Measurements from ENCODE around the gene SLC12A6.
"Not testable (repeated sequence)": the region's sequence is repeated elsewhere in the genome, so short reads cannot be mapped to it uniquely, and the experiment has no call there.

The SLC12A6 gene

GRCh38 chr15:34214135-34214534, 123.4 kb downstream of the SLC12A6 start:
- H3K9ac ChIP-seq (ENCODE audit: low read depth, low read length): peak overlapping the region; percentile 79
- H3K27me3 ChIP-seq (ENCODE audit: insufficient read depth, low read length): peaks cover 4% of the 10 kb centered on the region; the same call in 1 of the 2 replicates
- H3K9me3 ChIP-seq (ENCODE audit: insufficient read depth, low read depth, low read length): no peaks in the 10 kb centered on the region
- peak overlapping the region; percentile 58 for H3K4me3 ChIP-seq (ENCODE audit: low read length)
- peak overlapping the region; percentile 83 for H3K27ac ChIP-seq (ENCODE audit: low read length)
- H3K4me1 ChIP-seq (ENCODE audit: insufficient read depth, low read length): peaks cover 25% of the 10 kb centered on the region
- no peaks in the 10 kb centered on the region for H3K36me3 ChIP-seq (ENCODE audit: insufficient read depth, low read depth, low read length)

DNA sequence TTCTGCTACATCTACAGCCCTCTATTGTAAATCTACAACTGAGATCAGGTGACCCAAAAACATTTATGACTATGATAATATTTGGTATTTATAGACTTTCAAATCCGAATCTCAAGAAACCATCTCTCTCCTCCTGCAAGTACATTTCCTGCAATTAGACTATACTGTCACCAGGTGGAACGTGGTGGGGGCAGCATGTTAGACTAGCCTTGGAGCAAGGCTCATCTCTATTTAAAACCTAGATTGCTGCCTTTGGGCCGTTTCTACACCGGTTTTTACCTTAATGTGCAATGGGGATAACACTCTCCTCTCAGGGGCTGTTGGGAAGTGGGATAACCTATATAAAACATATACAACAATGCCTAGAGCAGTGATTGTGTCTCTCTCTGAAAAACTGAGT, 123.9 kb downstream of the SLC12A6 start:
- peak overlapping the region; percentile 5 for H3K27ac ChIP-seq (ENCODE audit: low read length)
- H3K27me3 ChIP-seq (ENCODE audit: insufficient read depth, low read length): peaks cover 4% of the 10 kb centered on the region; the same call in 1 of the 2 replicates
- peaks cover 27% of the 10 kb centered on the region for H3K4me1 ChIP-seq (ENCODE audit: insufficient read depth, low read length)
- peak overlapping the region; percentile 58; the same call in 1 of the 2 replicates for H3K4me3 ChIP-seq (ENCODE audit: low read length)
- H3K36me3 ChIP-seq (ENCODE audit: insufficient read depth, low read depth, low read length): no peaks in the 10 kb centered on the region
- peak overlapping the region; percentile 9; the same call in 1 of the 2 replicates for H3K9ac ChIP-seq (ENCODE audit: low read depth, low read length)
- H3K9me3 ChIP-seq (ENCODE audit: insufficient read depth, low read depth, low read length): no peaks in the 10 kb centered on the region

DNA sequence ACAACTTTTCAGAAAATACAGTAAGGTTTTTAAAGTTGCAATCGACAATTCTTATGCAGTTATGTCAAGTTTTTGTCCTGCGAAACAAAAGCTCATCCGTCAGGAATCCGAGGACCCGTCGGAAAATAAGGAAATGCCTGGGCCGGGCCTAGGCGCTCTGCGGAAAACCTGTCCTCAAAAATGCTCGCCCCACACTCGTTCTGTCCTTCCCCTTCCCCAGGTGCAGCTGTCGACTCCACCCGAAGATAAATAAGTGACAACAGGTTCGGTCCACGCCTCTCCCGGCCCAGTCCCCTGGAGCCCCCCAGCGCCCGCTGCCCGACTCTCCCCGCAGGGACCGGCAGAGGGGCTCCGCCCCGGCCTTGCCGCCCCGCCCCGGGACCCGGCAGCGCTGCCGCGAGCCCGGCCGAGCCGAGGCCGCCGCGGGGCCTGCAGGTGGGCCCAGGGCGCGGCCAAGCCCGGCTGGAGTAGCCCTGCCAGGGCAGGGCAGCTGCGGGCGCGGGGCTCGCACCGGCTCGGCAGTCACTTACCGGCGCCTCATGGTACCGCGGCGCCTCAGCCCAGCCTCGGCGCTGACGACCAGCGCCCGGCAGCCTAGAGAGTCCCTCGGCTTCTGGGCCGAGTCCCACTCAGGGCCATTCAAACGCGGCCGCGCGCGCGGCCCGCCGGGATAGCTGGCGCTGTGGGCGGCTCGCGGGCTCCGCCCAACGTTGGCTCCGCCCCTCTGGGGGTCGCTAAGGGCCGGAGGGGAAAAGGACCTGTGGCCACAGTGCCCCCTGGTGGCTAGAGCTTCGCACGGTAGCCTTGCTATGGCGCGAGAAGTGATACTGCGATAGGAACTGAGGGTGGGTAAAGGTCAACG, 127.9 kb downstream of the SLC12A6 start, which contains the start of gene KATNBL1:
Gene KATNBL1 (minus strand): TSS at position 676 of the 862 bp plus-strand sequence. CDS start 46,420 bp downstream, outside the sequence.
- peaks cover 4% of the 10 kb centered on the region; the same call in 1 of the 2 replicates for H3K27me3 ChIP-seq (ENCODE audit: insufficient read depth, low read length)
- H3K4me1 ChIP-seq (ENCODE audit: insufficient read depth, low read length): peaks cover 25% of the 10 kb centered on the region
- H3K9me3 ChIP-seq (ENCODE audit: insufficient read depth, low read depth, low read length): no peaks in the 10 kb centered on the region
- peak within 1 kb of the TSS; percentile 97 for H3K4me3 ChIP-seq (ENCODE audit: low read length)
- H3K36me3 ChIP-seq (ENCODE audit: insufficient read depth, low read depth, low read length): peaks cover 15% of the 10 kb centered on the region; the same call in 1 of the 2 replicates
- H3K9ac ChIP-seq (ENCODE audit: low read depth, low read length): peak within 1 kb of the TSS; percentile 95
- H3K27ac ChIP-seq (ENCODE audit: low read length): peak within 1 kb of the TSS; percentile 67

DNA sequence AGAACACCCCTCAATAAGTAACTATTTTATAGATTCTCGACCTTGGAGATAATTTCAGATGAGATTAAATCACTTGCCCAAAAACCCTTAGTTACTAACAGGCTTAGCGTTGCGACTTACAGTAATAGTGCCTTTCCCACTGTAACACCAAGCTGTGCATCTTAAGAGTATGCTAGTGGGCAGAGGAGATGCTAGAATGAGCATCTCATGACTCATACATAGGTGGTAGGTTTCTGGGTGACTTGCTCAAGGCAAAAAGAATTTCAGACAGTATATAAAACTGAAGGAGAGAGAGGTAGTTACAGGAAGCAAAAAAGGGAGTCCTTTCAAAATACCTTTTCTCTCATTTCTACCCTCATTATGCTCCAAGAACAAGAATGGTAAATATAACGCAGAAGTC, 131.6 kb downstream of the SLC12A6 start:
- Histone ChIP-seq H3K36me3 (ENCODE audit: insufficient read depth, low read depth, low read length) (peaks cover 15% of the 10 kb centered on the region; the same call in 1 of the 2 replicates), H3K27me3 (ENCODE audit: insufficient read depth, low read length) (peaks cover 4% of the 10 kb centered on the region; the same call in 1 of the 2 replicates)

DNA sequence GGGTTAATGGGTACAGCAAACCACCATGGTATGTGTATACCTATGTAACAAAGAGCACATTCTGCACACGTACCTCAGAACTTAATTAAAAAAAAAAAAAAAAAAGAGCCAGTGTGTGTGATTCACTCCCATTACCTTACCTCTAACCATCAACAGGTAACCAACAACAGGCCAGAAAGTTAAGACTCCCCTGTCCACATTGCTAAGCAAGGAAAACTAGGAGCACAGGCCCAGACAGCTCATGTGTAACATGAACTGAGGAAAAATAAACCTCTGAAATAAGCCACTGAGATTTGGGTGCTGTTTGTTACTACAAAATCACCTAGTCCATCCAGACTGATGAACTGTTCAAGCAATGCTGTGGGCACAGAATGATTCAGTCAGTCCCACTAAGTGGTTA, 133.6 kb downstream of the SLC12A6 start:
- no peak overlapping the region for H3K27ac ChIP-seq (ENCODE audit: low read length)
- peaks cover 6% of the 10 kb centered on the region; the same call in 1 of the 2 replicates for H3K4me1 ChIP-seq (ENCODE audit: insufficient read depth, low read length)
- no peaks in the 10 kb centered on the region for H3K27me3 ChIP-seq (ENCODE audit: insufficient read depth, low read length)
- H3K9me3 ChIP-seq (ENCODE audit: insufficient read depth, low read depth, low read length): no peaks in the 10 kb centered on the region
- peaks cover 15% of the 10 kb centered on the region; the same call in 1 of the 2 replicates for H3K36me3 ChIP-seq (ENCODE audit: insufficient read depth, low read depth, low read length)
- H3K4me3 ChIP-seq (ENCODE audit: low read length): no peak overlapping the region
- H3K9ac ChIP-seq (ENCODE audit: low read depth, low read length): no peak overlapping the region

More for the DNA sequence above, 131.6 kb downstream of the SLC12A6 start:
- no peak overlapping the region for H3K27ac ChIP-seq (ENCODE audit: low read length)
- H3K4me1 ChIP-seq (ENCODE audit: insufficient read depth, low read length): peaks cover 6% of the 10 kb centered on the region; the same call in 1 of the 2 replicates
- H3K9ac ChIP-seq (ENCODE audit: low read depth, low read length): no peak overlapping the region
- H3K9me3 ChIP-seq (ENCODE audit: insufficient read depth, low read depth, low read length): no peaks in the 10 kb centered on the region
- H3K4me3 ChIP-seq (ENCODE audit: low read length): no peak overlapping the region

DNA sequence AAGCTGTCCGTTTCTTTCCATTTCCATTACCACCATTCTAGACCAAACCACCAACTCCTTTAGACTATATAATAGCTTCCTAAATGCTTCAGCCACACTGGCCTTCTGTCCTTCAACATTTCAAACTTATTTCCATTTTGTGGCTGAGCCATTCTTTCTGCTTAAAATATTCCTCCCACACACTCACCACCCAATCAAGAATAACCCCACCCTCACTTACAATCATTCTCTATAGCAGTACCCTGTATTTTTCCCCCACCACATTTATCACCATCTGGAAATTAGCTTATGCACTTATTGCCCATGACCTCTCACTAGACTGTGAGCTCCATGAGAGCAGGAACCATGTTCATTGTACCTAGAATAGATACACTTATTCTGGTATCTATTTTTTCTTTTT, 134.3 kb downstream of the SLC12A6 start:
- Histone ChIP-seq H3K36me3 (ENCODE audit: insufficient read depth, low read depth, low read length) (peaks cover 17% of the 10 kb centered on the region), H3K4me1 (ENCODE audit: insufficient read depth, low read length) (no peaks in the 10 kb centered on the region), H3K4me3 (ENCODE audit: low read length) (no peak overlapping the region), H3K27ac (ENCODE audit: low read length) (no peak overlapping the region), H3K9ac (ENCODE audit: low read depth, low read length) (no peak overlapping the region), H3K9me3 (ENCODE audit: insufficient read depth, low read depth, low read length) (no peaks in the 10 kb centered on the region), H3K27me3 (ENCODE audit: insufficient read depth, low read length) (no peaks in the 10 kb centered on the region)

DNA sequence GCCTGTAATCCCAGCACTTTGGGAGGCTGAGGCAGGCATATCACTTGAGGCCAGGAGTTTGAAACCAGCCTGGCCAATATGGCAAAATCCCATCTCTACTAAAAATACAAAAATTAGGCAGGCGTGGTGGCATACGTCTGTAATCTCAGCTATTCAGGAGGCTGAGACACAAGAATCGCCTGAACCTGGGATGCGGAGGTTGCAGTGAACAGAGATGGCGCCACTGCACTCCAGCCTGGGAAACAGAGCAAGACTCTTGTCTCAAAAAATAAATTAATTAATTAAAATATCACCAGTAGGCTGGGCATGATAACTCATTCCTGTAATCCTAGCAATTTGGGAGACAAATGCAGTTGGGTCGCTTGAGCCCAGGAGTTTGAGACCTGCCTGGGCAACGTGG, 144.3 kb downstream of the SLC12A6 start:
- not testable (repeated sequence) for H3K27ac ChIP-seq (ENCODE audit: low read length); H3K9ac ChIP-seq (ENCODE audit: low read depth, low read length); H3K27me3 ChIP-seq (ENCODE audit: insufficient read depth, low read length); H3K4me3 ChIP-seq (ENCODE audit: low read length); H3K4me1 ChIP-seq (ENCODE audit: insufficient read depth, low read length); H3K9me3 ChIP-seq (ENCODE audit: insufficient read depth, low read depth, low read length); H3K36me3 ChIP-seq (ENCODE audit: insufficient read depth, low read depth, low read length)

GRCh38 chr15:34188711-34189110, 148.9 kb downstream of the SLC12A6 start:
- no peaks in the 10 kb centered on the region for H3K9me3 ChIP-seq (ENCODE audit: insufficient read depth, low read depth, low read length)
- no peak overlapping the region for H3K27ac ChIP-seq (ENCODE audit: low read length)

GRCh38 chr15:34185666-34186065, 151.9 kb downstream of the SLC12A6 start:
- Histone ChIP-seq H3K4me1 (ENCODE audit: insufficient read depth, low read length) (peaks cover 4% of the 10 kb centered on the region; the same call in 1 of the 2 replicates), H3K4me3 (ENCODE audit: low read length) (no peak overlapping the region), H3K9me3 (ENCODE audit: insufficient read depth, low read depth, low read length) (no peaks in the 10 kb centered on the region), H3K27me3 (ENCODE audit: insufficient read depth, low read length) (no peaks in the 10 kb centered on the region), H3K36me3 (ENCODE audit: insufficient read depth, low read depth, low read length) (no peaks in the 10 kb centered on the region), H3K9ac (ENCODE audit: low read depth, low read length) (no peak overlapping the region), H3K27ac (ENCODE audit: low read length) (no peak overlapping the region)

More at GRCh38 chr15:34188711-34189110, 148.9 kb downstream of the SLC12A6 start:
- Histone ChIP-seq H3K27me3 (ENCODE audit: insufficient read depth, low read length) (no peaks in the 10 kb centered on the region), H3K4me3 (ENCODE audit: low read length) (no peak overlapping the region), H3K36me3 (ENCODE audit: insufficient read depth, low read depth, low read length) (no peaks in the 10 kb centered on the region), H3K4me1 (ENCODE audit: insufficient read depth, low read length) (no peaks in the 10 kb centered on the region), H3K9ac (ENCODE audit: low read depth, low read length) (no peak overlapping the region)

DNA sequence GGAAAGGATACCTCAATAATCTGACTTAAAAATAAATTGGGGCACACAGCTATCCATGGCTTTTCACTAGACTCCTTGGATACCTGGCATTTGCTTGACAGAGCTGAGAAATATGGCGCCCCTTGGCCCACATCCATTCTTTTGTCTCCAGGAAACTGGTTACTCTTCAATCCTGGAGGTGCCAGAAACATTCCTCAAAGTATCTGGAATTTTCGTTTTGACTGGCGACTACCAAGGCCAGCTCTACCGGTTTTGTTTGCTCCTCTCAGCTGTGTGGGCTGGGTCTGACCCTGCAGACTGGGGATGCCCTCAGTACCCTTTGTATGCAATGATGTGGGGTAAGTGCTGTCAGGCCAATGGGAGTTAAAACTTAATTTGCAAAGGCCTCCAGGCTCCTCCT, 154.6 kb downstream of the SLC12A6 start:
- no peak overlapping the region for H3K9ac ChIP-seq (ENCODE audit: low read depth, low read length)
- no peak overlapping the region for H3K4me3 ChIP-seq (ENCODE audit: low read length)
- H3K4me1 ChIP-seq (ENCODE audit: insufficient read depth, low read length): peaks cover 4% of the 10 kb centered on the region; the same call in 1 of the 2 replicates
- H3K27ac ChIP-seq (ENCODE audit: low read length): no peak overlapping the region
- no peaks in the 10 kb centered on the region for H3K27me3 ChIP-seq (ENCODE audit: insufficient read depth, low read length)
- no peaks in the 10 kb centered on the region for H3K9me3 ChIP-seq (ENCODE audit: insufficient read depth, low read depth, low read length)
- no peaks in the 10 kb centered on the region for H3K36me3 ChIP-seq (ENCODE audit: insufficient read depth, low read depth, low read length)
